HG03064 (cell line): ENCODE measurements around the gene IQCN.

Experiments used
- ATAC-seq: cut with Tn5 transposase; IDR thresholded peaks from one replicate; pipeline ENCODE4 v1.9.1; 2021; ENCODE audit warnings: low read depth; ENCODE audit not compliant: unreplicated experiment

IQCN gene

GRCh38 chr19:18245297-18245696 is 29.0 kb downstream of the IQCN start:
- no peak for ATAC-seq

GRCh38 chr19:18239303-18239702 is 34.9 kb downstream of the IQCN start:
- ATAC-seq: no peak

- no peak for ATAC-seq
Observed at GRCh38 chr19:18234194-18234593, 40.1 kb downstream of the IQCN start.

- ATAC-seq: no peak
Observed at GRCh38 chr19:18233224-18233825, 40.9 kb downstream of the IQCN start.

GRCh38 chr19:18232540-18233223 is 41.6 kb downstream of the IQCN start:
- ATAC-seq: no peak

- ATAC-seq: no peak
Observed at GRCh38 chr19:18231775-18232174, 42.5 kb downstream of the IQCN start.

GRCh38 chr19:18230941-18231734 is 43.1 kb downstream of the IQCN start:
- ATAC-seq: no peak

- no peak for ATAC-seq
Observed at GRCh38 chr19:18229915-18230314, 44.3 kb downstream of the IQCN start.

- ATAC-seq: no peak
Observed at GRCh38 chr19:18229474-18229873, 44.8 kb downstream of the IQCN start.

- no peak for ATAC-seq
Observed at GRCh38 chr19:18227781-18228271, 46.4 kb downstream of the IQCN start.

- no peak for ATAC-seq
Observed at GRCh38 chr19:18226956-18227780, 47.1 kb downstream of the IQCN start.

- ATAC-seq: no peak
Observed at GRCh38 chr19:18225702-18226468, 48.4 kb downstream of the IQCN start, which contains the start of gene PDE4C. TSS of gene PDE4C (minus strand) at chr19:18226438. CDS start at chr19:18226415, 23 bp downstream.

- no peak for ATAC-seq
Observed at GRCh38 chr19:18225355-18225701, 48.9 kb downstream of the IQCN start.

- peak; percentile 66 for ATAC-seq
Observed at GRCh38 chr19:18224525-18225354, 49.5 kb downstream of the IQCN start.

- no peak for ATAC-seq
Observed at GRCh38 chr19:18223860-18224524, 50.3 kb downstream of the IQCN start.

GRCh38 chr19:18221815-18222725 is 52.2 kb downstream of the IQCN start:
- ATAC-seq: no peak

- ATAC-seq: no peak
Observed at GRCh38 chr19:18220632-18221275, 53.5 kb downstream of the IQCN start.
